Central memory CD8-positive, alpha-beta T cell (primary cell): Measurements from ENCODE around the gene SEMA3G.
A peak's percentile ranks its signal among the peaks of the same experiment; 100 is the strongest.

Experiments
- ATAC-seq: fragments of 150-1000 bp; cut with Tn5 transposase; replicated peaks from 2 replicates; pipeline ENCODE4 v1.10.0; 2022; ENCODE audit warnings: mild to moderate bottlenecking, moderate FRiP score, moderate number of reproducible peaks; ENCODE audit not compliant: poor library complexity, severe bottlenecking; ENCODE audit errors: extremely low read depth
- DNase-seq, 2 donors: peaks; one replicate each; pipeline ENCODE4 v3.0.0; 2021; ENCODE audit warnings: low spot score in 2 of 2
- H3K27ac Mint-ChIP-seq: one replicate; pipeline ENCODE4 v1.8.0; 2022; ENCODE audit warnings: low read depth, mild to moderate bottlenecking, moderate library complexity, mixed read lengths
- H3K27me3 Mint-ChIP-seq: one replicate; pipeline ENCODE4 v1.8.0; 2022; ENCODE audit warnings: mixed read lengths
- H3K36me3 Mint-ChIP-seq: one replicate; pipeline ENCODE4 v1.8.0; 2022; ENCODE audit warnings: mild to moderate bottlenecking, moderate library complexity, mixed read lengths; ENCODE audit not compliant: insufficient read depth
- H3K4me1 Mint-ChIP-seq: one replicate; pipeline ENCODE4 v1.8.0; 2022; ENCODE audit warnings: mixed read lengths
- H3K4me3 Mint-ChIP-seq: one replicate; pipeline ENCODE4 v1.8.0; 2022; ENCODE audit warnings: mild to moderate bottlenecking, moderate library complexity, mixed read lengths
- H3K9me3 Mint-ChIP-seq: one replicate; pipeline ENCODE4 v1.8.0; 2022; ENCODE audit warnings: mixed read lengths

SEMA3G gene

GRCh38 chr3:52455283-52456168 lies 10.6 kb upstream of the SEMA3G start, which contains the start of gene NISCH:
NISCH (plus strand) TSS chr3:52455604; CDS start chr3:52455642, 38 bp downstream.
- Mint-ChIP-seq H3K27me3 (no peaks in the 10 kb centered on the region), H3K4me1 (peaks cover 39% of the 10 kb centered on the region)
- DNase-seq, result peak; percentile 94 to 97

GRCh38 chr3:52454938-52455282 lies 10.0 kb upstream of the SEMA3G start:
- Mint-ChIP-seq H3K27ac (peak overlapping the region; percentile 96), H3K36me3 (peaks cover 27% of the 10 kb centered on the region), H3K4me1 (peaks cover 39% of the 10 kb centered on the region), H3K4me3 (peak overlapping the region; percentile 90), H3K9me3 (no peaks in the 10 kb centered on the region), H3K27me3 (no peaks in the 10 kb centered on the region)
- ATAC-seq, result peak; percentile 1
- no peak for DNase-seq

More at GRCh38 chr3:52455283-52456168, 10.6 kb upstream of the SEMA3G start, which contains the start of gene NISCH:
- H3K36me3 Mint-ChIP-seq, result peaks cover 33% of the 10 kb centered on the region
- no peaks in the 10 kb centered on the region for H3K9me3 Mint-ChIP-seq
- H3K4me3 Mint-ChIP-seq, result peak within 1 kb of the TSS; percentile 90
- ATAC-seq, result peak; percentile 92
- H3K27ac Mint-ChIP-seq, result peak within 1 kb of the TSS; percentile 96

- H3K27me3 Mint-ChIP-seq, result no peaks in the 10 kb centered on the region
- ATAC-seq, result no peak
- no peaks in the 10 kb centered on the region for H3K9me3 Mint-ChIP-seq
- no peak for DNase-seq
- H3K27ac Mint-ChIP-seq, result peak overlapping the region; percentile 96
- H3K4me3 Mint-ChIP-seq, result peak overlapping the region; percentile 90
- H3K36me3 Mint-ChIP-seq, result peaks cover 23% of the 10 kb centered on the region
- H3K4me1 Mint-ChIP-seq, result peaks cover 39% of the 10 kb centered on the region
Observed at GRCh38 chr3:52454250-52454937, 9.5 kb upstream of the SEMA3G start.

DNA sequence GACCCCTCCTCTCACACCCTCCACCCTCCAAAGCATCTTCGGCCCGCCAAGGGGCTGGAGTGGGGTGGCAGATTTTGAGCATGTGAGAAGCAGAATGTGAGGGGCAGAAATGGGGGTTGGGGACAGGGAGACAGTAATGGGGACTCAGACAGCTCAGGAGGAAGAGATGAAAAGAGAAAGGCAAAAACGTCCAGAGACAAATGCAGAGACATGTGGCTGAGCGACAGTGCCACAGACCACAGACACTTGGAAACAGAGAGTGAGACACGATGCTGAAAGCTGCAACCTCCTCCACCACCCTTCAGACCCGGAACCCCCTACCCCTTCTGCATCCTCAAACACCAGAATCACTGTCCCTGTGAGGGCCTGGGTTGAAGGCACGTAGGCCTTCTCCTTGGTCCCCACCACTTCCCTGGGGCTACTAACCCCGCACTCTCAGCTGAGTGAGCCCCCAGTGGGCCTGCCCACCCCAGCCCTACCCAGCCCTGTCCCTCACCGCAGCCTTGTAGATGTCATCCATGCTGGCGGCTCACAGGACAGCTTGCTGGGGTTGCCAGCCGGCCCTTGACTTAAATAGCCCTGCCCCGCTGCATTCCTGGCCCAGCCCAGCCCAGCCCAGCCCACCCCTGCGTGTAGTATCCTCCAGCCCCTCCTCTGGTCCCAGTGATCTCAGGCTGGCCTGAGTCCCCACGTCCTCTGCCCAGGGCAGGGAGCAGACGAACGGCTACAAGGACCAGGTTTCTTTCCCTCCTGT lies 8.8 kb upstream of the SEMA3G start, which contains the start of gene TNNC1:
TSS of gene TNNC1 (minus strand) at position 546 of the 754 bp plus-strand sequence. CDS start at position 520, 26 bp downstream.
- Mint-ChIP-seq H3K9me3 (no peaks in the 10 kb centered on the region), H3K4me1 (peaks cover 39% of the 10 kb centered on the region), H3K36me3 (peaks cover 18% of the 10 kb centered on the region), H3K4me3 (peak within 1 kb of the TSS; percentile 90), H3K27ac (peak within 1 kb of the TSS; percentile 96), H3K27me3 (no peaks in the 10 kb centered on the region)
- no peak for DNase-seq
- ATAC-seq, result no peak

DNA sequence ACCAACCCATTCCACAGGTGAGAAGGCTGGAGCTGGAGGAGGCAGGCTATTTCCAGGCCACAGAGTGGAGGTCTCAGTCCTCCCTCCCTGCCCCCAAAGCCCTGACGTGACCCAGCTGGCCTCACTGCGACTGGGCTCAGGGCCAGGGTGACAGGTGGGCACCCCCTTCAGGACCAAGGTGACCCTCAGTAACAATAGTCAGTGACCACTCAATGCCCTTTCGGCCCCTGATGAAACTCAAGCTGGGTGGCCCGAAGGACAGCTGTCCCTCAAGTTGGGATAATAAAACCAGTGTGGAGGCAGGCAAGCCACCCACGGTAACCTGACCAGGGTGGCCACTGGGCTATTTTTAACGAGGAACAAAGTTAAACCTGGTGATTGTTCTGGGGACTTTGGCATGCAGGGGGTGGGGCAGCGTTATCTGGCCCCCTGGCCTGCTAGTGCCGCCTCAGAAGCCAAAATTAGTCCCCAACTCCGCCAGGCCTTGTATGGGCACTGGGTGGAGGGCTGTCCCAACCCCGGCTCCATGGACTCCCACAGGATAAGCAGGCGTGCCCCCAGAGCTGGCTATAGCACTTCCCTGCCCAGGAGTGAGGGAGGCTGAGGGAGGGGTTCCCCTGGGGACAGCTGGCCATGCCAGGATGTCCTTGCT lies 7.8 kb upstream of the SEMA3G start:
- DNase-seq (no peak), ATAC-seq (no peak)
- Mint-ChIP-seq H3K36me3 (peaks cover 18% of the 10 kb centered on the region), H3K9me3 (no peaks in the 10 kb centered on the region), H3K4me1 (peaks cover 33% of the 10 kb centered on the region), H3K27ac (no peak overlapping the region), H3K4me3 (no peak overlapping the region), H3K27me3 (no peaks in the 10 kb centered on the region)

DNA sequence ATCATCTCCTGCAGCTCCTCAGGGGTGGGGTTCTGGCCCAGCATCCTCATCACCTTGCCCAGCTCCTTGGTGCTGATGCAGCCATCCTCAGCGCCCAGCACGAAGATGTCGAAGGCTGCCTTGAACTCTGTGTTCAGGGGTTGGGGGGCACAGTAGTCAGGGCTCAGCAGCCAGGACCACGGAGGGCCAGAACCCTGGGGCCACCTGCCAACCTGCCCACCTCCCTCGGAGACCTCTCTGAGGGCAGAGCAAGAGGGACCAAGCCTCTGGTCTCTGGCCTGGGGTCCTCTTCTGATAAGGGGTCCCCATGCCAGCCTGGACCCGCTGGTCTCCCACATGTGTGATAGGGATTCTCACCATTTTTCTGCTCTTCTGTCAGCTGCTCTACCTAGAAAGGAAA lies 7.2 kb upstream of the SEMA3G start:
- no peaks in the 10 kb centered on the region for H3K9me3 Mint-ChIP-seq
- H3K27ac Mint-ChIP-seq, result no peak overlapping the region
- peaks cover 29% of the 10 kb centered on the region for H3K4me1 Mint-ChIP-seq
- ATAC-seq (no peak), DNase-seq (no peak)
- peaks cover 15% of the 10 kb centered on the region for H3K36me3 Mint-ChIP-seq
- H3K27me3 Mint-ChIP-seq, result no peaks in the 10 kb centered on the region
- no peak overlapping the region for H3K4me3 Mint-ChIP-seq

- H3K27me3 Mint-ChIP-seq, result no peaks in the 10 kb centered on the region
- DNase-seq (no peak), ATAC-seq (no peak)
- no peak overlapping the region for H3K27ac Mint-ChIP-seq
- peaks cover 26% of the 10 kb centered on the region for H3K4me1 Mint-ChIP-seq
- no peak overlapping the region for H3K4me3 Mint-ChIP-seq
- H3K9me3 Mint-ChIP-seq, result no peaks in the 10 kb centered on the region
- peaks cover 15% of the 10 kb centered on the region for H3K36me3 Mint-ChIP-seq
Observed at GRCh38 chr3:52451237-52452083, 6.6 kb upstream of the SEMA3G start.

GRCh38 chr3:52450489-52451236 lies 5.8 kb upstream of the SEMA3G start:
- no peaks in the 10 kb centered on the region for H3K9me3 Mint-ChIP-seq
- peaks cover 10% of the 10 kb centered on the region for H3K36me3 Mint-ChIP-seq
- no peaks in the 10 kb centered on the region for H3K27me3 Mint-ChIP-seq
- DNase-seq, result no peak
- no peak for ATAC-seq
- no peak overlapping the region for H3K4me3 Mint-ChIP-seq
- peaks cover 18% of the 10 kb centered on the region for H3K4me1 Mint-ChIP-seq
- H3K27ac Mint-ChIP-seq, result no peak overlapping the region

GRCh38 chr3:52447512-52448355 lies 2.8 kb upstream of the SEMA3G start:
- no peak for ATAC-seq
- H3K9me3 Mint-ChIP-seq, result no peaks in the 10 kb centered on the region
- peaks cover 3% of the 10 kb centered on the region for H3K36me3 Mint-ChIP-seq
- no peak overlapping the region for H3K4me3 Mint-ChIP-seq
- DNase-seq, result no peak
- H3K4me1 Mint-ChIP-seq, result peaks cover 6% of the 10 kb centered on the region
- no peaks in the 10 kb centered on the region for H3K27me3 Mint-ChIP-seq
- peak overlapping the region; percentile 65 for H3K27ac Mint-ChIP-seq

GRCh38 chr3:52446631-52447511 lies 2.0 kb upstream of the SEMA3G start:
- ATAC-seq, result peak; percentile 63
- H3K9me3 Mint-ChIP-seq, result no peaks in the 10 kb centered on the region
- peaks cover 3% of the 10 kb centered on the region for H3K36me3 Mint-ChIP-seq
- DNase-seq, result peak; percentile 58 to 69
- peak overlapping the region; percentile 65 for H3K27ac Mint-ChIP-seq
- H3K4me1 Mint-ChIP-seq, result peaks cover 6% of the 10 kb centered on the region
- no peaks in the 10 kb centered on the region for H3K27me3 Mint-ChIP-seq
- no peak overlapping the region for H3K4me3 Mint-ChIP-seq
